Right cardiac atrium (tissue), 5 donors: ENCODE data around the gene TRPV5. TPM values are rescaled to one million over a fixed set of nuclear protein-coding genes. Genes with fewer than 3 reads are reported as not detected.

Source experiments
- ATAC-seq, 2 donors: fragments of 200-7000 bp; cut with Tn5 transposase; one replicate each; pipeline versions ENCODE4 v1.8.0 to v1.9.1; 2020; ENCODE audit warnings: moderate library complexity in 2 of 2, mild to moderate bottlenecking in 1 of 2
- DNase-seq, 3 donors: peaks; one replicate each; pipeline ENCODE4 v3.0.0-alpha.2; 2020
- H3K27ac ChIP-seq: one replicate; pipeline ENCODE4 v1.5.1; 2013; ENCODE audit warnings: mild to moderate bottlenecking, low read length, control low read depth, moderate library complexity
- H3K27me3 ChIP-seq: one replicate; pipeline ENCODE4 v1.6.1; 2013; ENCODE audit not compliant: control insufficient read depth, insufficient read depth
- H3K4me1 ChIP-seq: one replicate; pipeline ENCODE4 v1.6.1; 2013; ENCODE audit warnings: low read length; ENCODE audit not compliant: control insufficient read depth, insufficient read depth
- H3K4me3 ChIP-seq: one replicate; pipeline ENCODE4 v1.5.1; 2013; ENCODE audit warnings: low read length, control low read depth
- H3K9me3 ChIP-seq: one replicate; pipeline ENCODE4 v1.6.1; 2013; ENCODE audit warnings: low read length; ENCODE audit not compliant: control insufficient read depth
- WGBS: extraction: QIAGEN DNeasy Blood & Tissue Kit; methylation state at CpG from one replicate; pipeline ENCODE4 v1.1.7; 2013; 5-methylcytosine and 5-hydroxymethylcytosine counted together
- intact Hi-C, 4 donors: fragments of 100-400 bp; cut with DNase I; formaldehyde crosslinking; loops; one replicate each; pipeline versions ENCODE4 v1.11.0 to v1.14.0; 2022 to 2023
- polyA plus RNA-seq: library from polyadenylated mRNA; stranded (reverse); fragments of 200-250 nt; gene quantifications from one replicate; pipeline ENCODE4 v1.2.3, GENCODE V29; 2013
- total RNA-seq, 4 donors: library from RNA; stranded (reverse); fragmentation: NEBNext Ultra II Directional; extraction: Animal tissue kit (Norgen Biotek cat#: 25700); gene quantifications; one replicate each; pipeline ENCODE4 v1.2.1, GENCODE V29; 2021
- donor health status: healthy with polysubstance abuse.
- donor health status: DM: no; HTN: yes; CAD: no.
- donor health status: DM: no; HTN: no; CAD: no.
- donor health status: DM: no; HTN: yes; CAD: no; lungs with severe emphysema.
- donor health status: DM: yes; HTN: yes; CAD: no.

Gene TRPV5
- total and polyA plus RNA-seq, 5 donors, result not detected

DNA sequence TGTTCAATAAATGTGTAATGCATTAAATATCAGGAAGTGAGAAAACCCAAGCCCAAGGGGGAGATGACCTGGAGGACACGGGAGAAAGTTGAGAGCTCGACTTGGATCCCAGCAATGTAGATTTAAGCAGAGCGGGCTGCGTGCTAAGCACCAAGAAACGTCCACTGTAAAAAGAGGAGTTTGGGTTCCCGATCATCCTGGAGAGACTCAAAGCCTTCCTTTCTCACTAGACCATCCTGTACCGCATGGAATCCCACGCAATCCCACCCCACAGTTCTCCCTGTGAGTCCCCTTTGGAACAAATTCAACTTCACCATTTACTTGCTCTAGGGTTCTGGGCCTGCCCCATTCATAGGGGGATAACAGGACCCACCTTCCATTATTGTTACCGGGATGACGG is 50.4 kb downstream of the TRPV5 start:
- ATAC-seq (no peak), DNase-seq (no peak)
- Histone ChIP-seq H3K9me3 (no peaks in the 10 kb centered on the region), H3K4me1 (no peaks in the 10 kb centered on the region), H3K27me3 (no peaks in the 10 kb centered on the region), H3K27ac (no peak overlapping the region), H3K4me3 (no peak overlapping the region)
- intact Hi-C loops, result no loop called here
- 85% methylated on average over 10 of the region's 10 CpGs for WGBS

DNA sequence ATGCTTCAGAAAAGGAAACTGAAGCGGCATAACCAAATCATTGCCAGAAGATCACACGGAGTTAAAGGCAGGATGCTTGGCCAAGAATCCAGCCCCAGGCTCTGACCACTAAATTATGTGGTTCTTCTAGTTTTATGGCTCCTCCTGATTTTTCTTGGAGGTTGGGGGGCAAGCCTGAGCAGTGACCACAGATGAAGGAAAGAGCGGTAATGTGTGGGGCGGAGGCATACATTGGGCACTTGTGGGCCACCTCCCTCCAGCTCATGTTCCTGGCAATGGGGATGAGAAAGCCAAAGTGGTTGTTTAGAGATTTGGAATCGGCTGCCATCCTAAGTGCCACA is 51.2 kb downstream of the TRPV5 start:
- ATAC-seq, result no peak
- Histone ChIP-seq H3K4me1 (no peaks in the 10 kb centered on the region), H3K9me3 (no peaks in the 10 kb centered on the region), H3K27me3 (no peaks in the 10 kb centered on the region), H3K27ac (no peak overlapping the region), H3K4me3 (no peak overlapping the region)
- no peak for DNase-seq
- WGBS, result 84% methylated on average over 5 of the region's 5 CpGs
- intact Hi-C loops, result no loop called here

DNA sequence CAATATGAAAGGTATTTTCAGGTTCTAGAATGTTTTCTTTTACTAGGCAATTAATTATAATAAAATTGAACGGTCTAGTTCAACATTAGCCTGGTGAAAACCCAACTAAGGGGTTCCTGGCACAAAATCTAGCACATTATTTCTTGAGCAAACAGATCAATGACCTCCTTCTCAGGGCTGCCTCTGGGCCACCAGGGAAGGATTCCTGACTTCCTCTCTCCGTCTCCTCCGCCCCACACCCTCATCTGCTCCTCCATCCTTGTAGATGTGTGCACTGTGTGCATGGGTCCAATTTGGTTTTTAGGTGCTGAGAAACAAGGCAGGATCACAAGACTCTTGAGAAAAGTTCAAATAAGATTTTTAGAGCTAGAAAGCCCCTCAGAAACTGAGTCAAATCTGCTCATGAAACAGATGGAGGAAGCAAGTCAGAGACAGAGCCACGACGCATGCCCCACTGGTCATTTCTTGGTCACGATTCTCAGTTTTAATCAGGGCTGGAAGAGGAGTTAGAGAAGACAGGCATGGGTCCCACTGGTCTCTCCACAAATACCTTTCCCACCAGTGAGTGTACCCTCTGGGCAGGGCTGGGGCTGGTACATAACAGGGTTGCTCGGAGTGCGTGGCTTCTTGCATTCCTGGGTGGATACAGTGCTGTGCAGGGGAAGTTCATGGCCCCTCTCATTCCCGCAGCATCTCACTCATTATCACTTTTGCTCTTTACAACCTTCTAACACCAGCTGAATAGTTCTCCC is 51.8 kb downstream of the TRPV5 start:
- Histone ChIP-seq H3K27ac (no peak overlapping the region), H3K27me3 (no peaks in the 10 kb centered on the region), H3K4me3 (no peak overlapping the region), H3K4me1 (no peaks in the 10 kb centered on the region), H3K9me3 (no peaks in the 10 kb centered on the region)
- WGBS, result 79% methylated on average over 9 of the region's 9 CpGs
- intact Hi-C loops, result no loop called here
- DNase-seq (no peak), ATAC-seq (no peak)

DNA sequence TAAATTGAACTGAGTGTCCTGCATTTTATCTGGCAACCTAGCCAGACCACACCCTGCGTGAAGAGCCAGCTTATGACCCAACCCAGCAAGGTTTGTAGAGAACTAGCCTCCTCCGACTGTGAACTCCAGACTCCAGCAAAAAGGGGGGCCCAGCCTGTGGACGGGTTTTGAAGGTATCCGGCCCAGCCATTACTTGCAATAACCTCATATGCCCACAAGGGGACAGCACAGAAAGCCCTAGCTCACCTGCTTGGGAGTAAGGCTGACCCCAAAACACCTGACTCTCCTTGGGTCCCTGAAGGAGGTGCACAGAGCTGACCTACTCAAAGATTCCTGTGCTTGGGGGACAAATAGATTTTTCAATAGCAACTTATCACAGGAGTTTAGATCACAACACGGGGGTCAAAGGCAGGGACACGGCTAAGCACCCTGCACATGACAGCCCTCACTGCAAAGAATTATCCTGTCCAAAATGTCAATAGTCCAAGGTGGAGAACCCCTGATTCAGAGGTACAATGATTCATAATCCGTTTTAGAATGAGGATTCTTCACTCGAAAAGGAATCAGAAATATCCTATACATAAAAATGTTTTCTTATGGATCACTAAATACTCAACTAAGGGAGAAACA is 52.6 kb downstream of the TRPV5 start:
- intact Hi-C loops, result no loop called here
- no peak for DNase-seq
- H3K27me3 ChIP-seq, result no peaks in the 10 kb centered on the region
- H3K9me3 ChIP-seq, result no peaks in the 10 kb centered on the region
- H3K4me1 ChIP-seq, result no peaks in the 10 kb centered on the region
- WGBS, result 27% methylated on average over 8 of the region's 8 CpGs
- no peak overlapping the region for H3K27ac ChIP-seq
- H3K4me3 ChIP-seq, result no peak overlapping the region
- peak in 1 of 2 donors; percentile 23 for ATAC-seq

DNA sequence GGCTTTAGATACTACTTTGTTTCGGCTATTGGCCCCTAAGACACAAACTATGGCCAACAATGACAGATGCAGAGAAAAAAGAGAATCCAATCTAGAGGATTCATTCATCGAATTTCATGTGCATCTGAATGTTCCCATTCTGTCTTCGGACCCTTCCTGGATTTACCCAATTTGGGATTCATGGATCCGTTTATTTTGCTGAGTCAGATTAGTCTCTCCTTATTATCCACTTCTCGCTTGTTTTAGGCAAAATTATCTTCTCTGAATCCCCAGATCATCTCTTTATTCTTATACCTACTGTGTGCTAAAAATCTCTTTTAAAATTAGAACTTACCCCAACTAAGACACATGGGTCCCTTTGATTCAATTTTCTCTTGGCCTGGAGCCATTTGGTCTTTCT is 54.5 kb downstream of the TRPV5 start:
- no peak for DNase-seq
- intact Hi-C loops, result loop anchor here in 1 of 4 donors (10.0 kb wide), 1 partner anchor 336 kb away; no protein-coding TSS in a partner anchor
- H3K27me3 ChIP-seq, result no peaks in the 10 kb centered on the region

DNA sequence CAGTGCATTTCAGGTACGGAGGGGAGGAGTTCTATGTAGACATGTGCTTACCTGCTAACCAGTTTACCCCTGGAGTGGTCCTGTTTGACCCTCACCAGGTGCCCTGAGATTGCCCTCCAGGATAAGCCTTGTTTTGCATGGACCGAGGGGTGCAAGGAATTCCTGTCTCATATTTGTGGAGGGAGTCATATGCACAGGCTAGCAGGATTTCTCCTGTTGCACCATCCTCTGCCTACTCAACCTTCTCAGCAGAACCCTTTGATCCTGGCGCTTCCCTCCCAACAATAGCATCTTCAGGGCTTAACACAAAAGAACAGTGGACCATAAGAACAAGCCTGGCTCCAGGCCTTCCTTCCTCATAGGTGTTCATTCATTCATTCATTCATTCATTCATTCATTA is 55.2 kb downstream of the TRPV5 start:
- H3K4me1 ChIP-seq, result no peaks in the 10 kb centered on the region
- ATAC-seq (no peak), DNase-seq (no peak)
- WGBS, result 90% methylated on average over 3 of the region's 3 CpGs
- H3K27ac ChIP-seq, result no peak overlapping the region
- H3K27me3 ChIP-seq, result no peaks in the 10 kb centered on the region
- no peaks in the 10 kb centered on the region for H3K9me3 ChIP-seq
- H3K4me3 ChIP-seq, result no peak overlapping the region
- intact Hi-C loops, result loop anchor here in 1 of 4 donors (10.0 kb wide), 1 partner anchor 336 kb away; no protein-coding TSS in a partner anchor

More for the DNA sequence above, 54.5 kb downstream of the TRPV5 start:
- Histone ChIP-seq H3K9me3 (no peaks in the 10 kb centered on the region), H3K27ac (no peak overlapping the region), H3K4me1 (no peaks in the 10 kb centered on the region), H3K4me3 (no peak overlapping the region)
- WGBS, result 83% methylated on average over 5 of the region's 5 CpGs
- no peak for ATAC-seq

DNA sequence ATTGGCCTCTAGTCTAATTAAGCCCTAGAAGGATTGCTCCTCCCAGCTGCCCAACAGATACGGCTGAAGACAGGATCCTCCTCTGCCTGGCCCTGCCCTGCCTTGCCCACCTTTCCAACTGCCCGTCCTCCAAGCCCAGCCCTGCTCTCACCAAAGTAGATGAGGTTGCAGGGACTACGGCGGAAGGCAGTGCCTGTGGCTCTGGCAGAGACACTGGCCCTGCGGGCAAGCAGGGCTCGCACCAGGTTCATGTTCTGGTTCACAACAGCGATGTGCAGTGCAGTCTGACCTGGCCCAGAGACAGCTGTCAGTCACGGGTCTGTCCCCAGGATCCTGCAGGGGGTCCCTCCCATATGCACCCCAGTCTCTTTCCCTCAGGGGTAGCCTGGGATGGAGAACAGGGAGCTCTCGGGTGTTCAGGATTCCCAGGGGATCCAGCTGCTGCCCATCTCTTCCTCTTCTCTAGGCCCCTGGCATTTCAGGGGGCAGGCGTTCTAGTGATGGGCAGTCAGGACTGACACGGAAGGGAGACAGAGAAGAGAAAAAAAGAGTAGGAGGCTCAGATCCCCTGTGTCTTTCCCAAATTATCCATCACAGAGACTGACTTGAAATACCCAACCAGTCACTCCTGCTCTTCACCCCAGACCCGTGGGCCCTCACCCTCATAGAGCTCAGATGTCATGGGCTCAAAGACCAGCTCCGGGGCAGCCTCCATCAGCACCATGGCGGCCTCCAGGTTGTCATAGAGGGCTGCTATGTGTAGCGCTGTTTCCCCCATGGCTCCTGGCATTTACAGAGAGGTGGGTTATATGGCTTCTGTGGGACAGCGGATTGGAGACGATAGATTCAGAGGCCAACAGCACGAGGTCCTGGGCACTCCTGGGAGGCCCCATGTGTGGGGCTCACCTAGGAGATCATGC is 56.3 kb downstream of the TRPV5 start:
- intact Hi-C loops, result loop anchor here in 1 of 4 donors (10.0 kb wide), 1 partner anchor 338 kb away; no protein-coding TSS in a partner anchor
- no peak overlapping the region for H3K27ac ChIP-seq
- H3K9me3 ChIP-seq, result no peaks in the 10 kb centered on the region
- no peak for DNase-seq
- H3K27me3 ChIP-seq, result no peaks in the 10 kb centered on the region
- no peak overlapping the region for H3K4me3 ChIP-seq
- H3K4me1 ChIP-seq, result no peaks in the 10 kb centered on the region
- 83% methylated on average over 18 of the region's 18 CpGs for WGBS
- ATAC-seq, result no peak

DNA sequence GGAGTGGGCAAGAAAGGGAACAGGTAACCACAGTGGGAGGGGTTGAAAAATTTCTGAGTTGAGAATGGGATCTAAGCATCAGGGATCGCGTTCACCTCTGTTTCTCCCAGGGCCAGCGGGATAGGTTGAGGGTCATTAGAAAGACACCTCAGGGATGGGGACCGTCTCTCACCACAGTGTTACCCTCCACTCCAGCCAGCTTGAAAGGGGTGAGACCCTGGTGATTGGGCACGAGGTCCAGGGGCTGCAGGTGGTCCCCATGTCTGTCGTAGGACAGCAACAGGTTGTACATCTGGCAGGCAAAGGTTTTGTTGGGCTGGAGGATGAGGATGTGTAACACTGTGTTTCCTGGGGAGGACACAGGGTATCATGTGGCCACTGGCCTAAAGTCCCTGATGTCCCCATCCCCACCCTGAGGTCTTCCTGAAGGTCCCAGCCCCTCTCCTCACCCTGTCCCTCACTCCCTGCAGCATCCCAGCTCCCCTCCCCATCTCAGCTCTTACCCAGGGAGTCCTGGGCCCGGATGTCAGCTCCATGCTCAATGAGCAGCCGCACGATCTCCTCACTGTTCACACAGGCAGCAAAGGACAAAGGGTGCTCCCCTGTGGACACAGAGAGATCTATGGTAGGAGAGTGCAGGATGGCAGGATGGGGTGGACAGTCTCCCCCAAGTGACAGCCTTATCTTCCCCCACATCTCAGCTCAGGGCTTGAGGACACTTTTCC is 57.1 kb downstream of the TRPV5 start:
- no peaks in the 10 kb centered on the region for H3K4me1 ChIP-seq
- no peaks in the 10 kb centered on the region for H3K9me3 ChIP-seq
- ATAC-seq (no peak), DNase-seq (no peak)
- 78% methylated on average over 9 of the region's 9 CpGs for whole genome bisulfite sequencing
- no peaks in the 10 kb centered on the region for H3K27me3 ChIP-seq
- H3K4me3 ChIP-seq, result no peak overlapping the region
- intact Hi-C loops, result loop anchor here in 1 of 4 donors (10.0 kb wide), 1 partner anchor 338 kb away; no protein-coding TSS in a partner anchor
- H3K27ac ChIP-seq, result no peak overlapping the region

DNA sequence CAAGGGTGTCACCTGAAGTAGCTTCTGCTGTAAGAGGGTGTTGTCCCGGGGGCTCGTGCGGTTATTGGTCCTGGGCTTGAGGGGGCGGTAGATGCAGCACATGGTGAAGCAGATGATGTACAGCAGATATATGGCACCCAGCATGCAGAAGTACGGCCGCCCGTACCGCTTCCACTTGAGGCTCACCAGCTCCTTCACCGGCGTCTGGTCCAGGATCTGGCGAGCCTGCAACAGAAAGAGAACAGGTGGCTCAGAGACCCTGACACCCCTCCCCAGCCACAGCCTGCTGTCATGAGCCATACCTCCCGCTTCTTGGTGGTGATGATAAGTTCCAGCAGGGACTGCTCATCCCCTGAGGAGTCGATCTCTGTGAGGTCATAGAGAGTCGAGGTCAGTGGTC is 58.1 kb downstream of the TRPV5 start:
- H3K27me3 ChIP-seq, result no peaks in the 10 kb centered on the region
- H3K9me3 ChIP-seq, result no peaks in the 10 kb centered on the region
- H3K4me1 ChIP-seq, result no peaks in the 10 kb centered on the region
- H3K27ac ChIP-seq, result no peak overlapping the region
- intact Hi-C loops, result loop anchor here in 1 of 4 donors (10.0 kb wide), 1 partner anchor 339 kb away; no protein-coding TSS in a partner anchor
- no peak for DNase-seq
- 84% methylated on average over 14 of the region's 14 CpGs for WGBS
- no peak overlapping the region for H3K4me3 ChIP-seq
- no peak for ATAC-seq

DNA sequence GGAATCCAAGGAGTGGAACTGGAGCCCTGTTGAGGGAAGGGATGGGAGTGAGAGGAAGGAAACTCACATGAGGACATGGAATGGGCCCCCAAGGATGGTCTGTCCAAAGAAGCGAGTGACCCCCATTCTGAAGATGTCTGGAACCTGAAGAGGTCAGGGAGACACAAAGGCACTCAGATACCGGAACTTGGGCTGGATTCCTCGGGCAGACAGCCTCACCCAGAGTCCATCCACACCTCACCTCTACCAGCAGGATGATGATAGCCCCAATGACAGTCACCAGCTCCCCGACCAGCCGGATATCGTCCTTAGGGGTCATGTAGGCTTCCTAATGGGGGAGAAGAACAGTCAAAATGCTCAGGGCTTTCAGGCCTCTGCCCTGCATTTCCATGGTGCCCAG is 58.7 kb downstream of the TRPV5 start:
- 87% methylated on average over 6 of the region's 6 CpGs for WGBS
- H3K4me3 ChIP-seq, result no peak overlapping the region
- H3K9me3 ChIP-seq, result no peaks in the 10 kb centered on the region
- H3K27me3 ChIP-seq, result no peaks in the 10 kb centered on the region
- ATAC-seq (no peak), DNase-seq (no peak)
- intact Hi-C loops, result loop anchor here in 1 of 4 donors (10.0 kb wide), 1 partner anchor 340 kb away; no protein-coding TSS in a partner anchor
- H3K27ac ChIP-seq, result no peak overlapping the region
- H3K4me1 ChIP-seq, result no peaks in the 10 kb centered on the region
